Left lung (tissue), 10 donors: Measurements from ENCODE around the gene PLB1. TPM values are rescaled to one million over a fixed set of nuclear protein-coding genes. Genes with fewer than 3 reads are reported as not detected.
A peak's percentile ranks its signal among the peaks of the same experiment; 100 is the strongest.

Source experiments
- ATAC-seq: fragments of 200-7000 bp; cut with Tn5 transposase; one replicate; pipeline ENCODE4 v1.9.1; 2020; ENCODE audit warnings: moderate library complexity
- DNase-seq, 4 donors: peaks; one replicate each; pipeline ENCODE4 v3.0.0-alpha.2; 2013 to 2020
- H3K27ac ChIP-seq, 2 donors: fragments of 200-600 bp; sonication (generic) in 1 of 2; one replicate each; pipeline versions ENCODE4 v1.5.0 to v1.8.0; 2020 to 2021
- H3K27me3 ChIP-seq, 2 donors: fragments of 200-600 bp; sonication (generic) in 1 of 2; one replicate each; pipeline versions ENCODE4 v1.5.0 to v1.8.0; 2020 to 2021
- H3K36me3 ChIP-seq, 2 donors: fragments of 200-600 bp; sonication (generic) in 1 of 2; one replicate each; pipeline versions ENCODE4 v1.5.0 to v1.8.0; 2020 to 2021
- H3K4me1 ChIP-seq, 2 donors: fragments of 200-600 bp; one replicate each; pipeline ENCODE4 v1.8.0; 2021
- H3K4me3 ChIP-seq, 2 donors: fragments of 200-600 bp; sonication (generic) in 1 of 2; one replicate each; pipeline versions ENCODE4 v1.5.0 to v1.8.0; 2020 to 2021; ENCODE audit warnings: mild to moderate bottlenecking in 1 of 2
- H3K9me3 ChIP-seq, 2 donors: fragments of 200-600 bp; sonication (generic) in 1 of 2; one replicate each; pipeline versions ENCODE4 v1.5.0 to v1.8.0; 2020 to 2021
- CTCF ChIP-seq, 2 donors: fragments of 200-600 bp; sonication (generic) in 1 of 2; IDR thresholded peaks; one replicate each; pipeline versions ENCODE4 v1.5.0 to v1.8.0; 2021; ENCODE audit warnings: antibody characterized with exemption in 2 of 2
- intact Hi-C, 2 donors: fragments of 100-400 bp; cut with DNase I; formaldehyde crosslinking; loops; one replicate each; pipeline versions ENCODE4 v1.11.2 to v1.14.2; 2022
- polyA plus RNA-seq, 6 donors: library from polyadenylated mRNA; unstranded; fragments of 120-200 nt; gene quantifications; one replicate each; pipeline ENCODE4 v1.2.1, GENCODE V29; 2013; ENCODE audit not compliant: insufficient read length in 6 of 6
- total RNA-seq, 2 donors: library from RNA; stranded (reverse); fragmentation: NEBNext Ultra II Directional; extraction: Animal tissue kit (Norgen Biotek cat#: 25700); gene quantifications; one replicate each; pipeline ENCODE4 v1.2.1, GENCODE V29; 2021
- donor health status: DM: no; HTN: yes; CAD: no.
- donor health status: DM: no; HTN: no; CAD: no.

Gene PLB1
- total and polyA plus RNA-seq, 8 donors, result 0.94 to 6.8 (median 1.9) TPM

- no peak for ATAC-seq
- H3K9me3 ChIP-seq, result no peaks in the 10 kb centered on the region
- H3K27me3 ChIP-seq, result no peaks in the 10 kb centered on the region
- H3K36me3 ChIP-seq, result no peaks in the 10 kb centered on the region
- H3K4me1 ChIP-seq, result peaks cover 0 to 14% of the 10 kb centered on the region in 2 donors
- intact Hi-C loops, result no loop called here
- no peak for DNase-seq
- TF ChIP-seq CTCF (IDR thresholded peaks at IDR 0.05), result no peak
- no peak overlapping the region for H3K4me3 ChIP-seq
- H3K27ac ChIP-seq, result no peak overlapping the region
These were observed 72.7 kb downstream of the PLB1 start for GRCh38 chr2:28568533-28568932.

GRCh38 chr2:28570431-28570830, 74.6 kb downstream of the PLB1 start:
- no peaks in the 10 kb centered on the region for H3K36me3 ChIP-seq
- H3K27ac ChIP-seq, result no peak overlapping the region
- no peaks in the 10 kb centered on the region for H3K27me3 ChIP-seq
- ATAC-seq, result no peak
- no peak overlapping the region for H3K4me3 ChIP-seq
- DNase-seq, result no peak
- no peak for TF ChIP-seq CTCF (IDR thresholded peaks at IDR 0.05)
- H3K9me3 ChIP-seq, result no peaks in the 10 kb centered on the region
- intact Hi-C loops, result no loop called here
- H3K4me1 ChIP-seq, result peaks cover 0 to 14% of the 10 kb centered on the region in 2 donors

GRCh38 chr2:28576714-28577113, 80.9 kb downstream of the PLB1 start:
- Histone ChIP-seq H3K4me1 (no peaks in the 10 kb centered on the region), H3K9me3 (no peaks in the 10 kb centered on the region), H3K27me3 (no peaks in the 10 kb centered on the region), H3K27ac (no peak overlapping the region), H3K4me3 (no peak overlapping the region), H3K36me3 (no peaks in the 10 kb centered on the region)
- TF ChIP-seq CTCF (IDR thresholded peaks at IDR 0.05), result no peak
- ATAC-seq (no peak), DNase-seq (no peak)
- intact Hi-C loops, result no loop called here

GRCh38 chr2:28577791-28578680, 82.2 kb downstream of the PLB1 start:
- H3K4me1 ChIP-seq, result peaks cover 0 to 6% of the 10 kb centered on the region in 2 donors
- ATAC-seq (peak; percentile 50), DNase-seq (peak in 1 of 4 donors; percentile 64)
- no peak overlapping the region for H3K27ac ChIP-seq
- no peaks in the 10 kb centered on the region for H3K9me3 ChIP-seq
- H3K36me3 ChIP-seq, result no peaks in the 10 kb centered on the region
- no peak for TF ChIP-seq CTCF (IDR thresholded peaks at IDR 0.05)
- intact Hi-C loops, result no loop called here
- H3K4me3 ChIP-seq, result no peak overlapping the region
- H3K27me3 ChIP-seq, result no peaks in the 10 kb centered on the region

- intact Hi-C loops, result no loop called here
- no peaks in the 10 kb centered on the region for H3K36me3 ChIP-seq
These were observed 82.9 kb downstream of the PLB1 start for GRCh38 chr2:28578774-28579173.

More at GRCh38 chr2:28578774-28579173, 82.9 kb downstream of the PLB1 start:
- no peak overlapping the region for H3K4me3 ChIP-seq
- no peak for ATAC-seq
- peak in 1 of 4 donors; percentile 11 for DNase-seq
- no peak for TF ChIP-seq CTCF (IDR thresholded peaks at IDR 0.05)
- H3K9me3 ChIP-seq, result no peaks in the 10 kb centered on the region
- no peak overlapping the region for H3K27ac ChIP-seq
- no peaks in the 10 kb centered on the region for H3K27me3 ChIP-seq
- peaks cover 0 to 12% of the 10 kb centered on the region in 2 donors for H3K4me1 ChIP-seq
